ENCODE data around the gene NFATC4. TPM values are rescaled to one million over a fixed set of nuclear protein-coding genes. Genes with fewer than 3 reads are reported as not detected.

The NFATC4 gene
- total and polyA plus RNA-seq, 11 donors = 6.5 to 23.0 (median 12.5) TPM

DNA sequence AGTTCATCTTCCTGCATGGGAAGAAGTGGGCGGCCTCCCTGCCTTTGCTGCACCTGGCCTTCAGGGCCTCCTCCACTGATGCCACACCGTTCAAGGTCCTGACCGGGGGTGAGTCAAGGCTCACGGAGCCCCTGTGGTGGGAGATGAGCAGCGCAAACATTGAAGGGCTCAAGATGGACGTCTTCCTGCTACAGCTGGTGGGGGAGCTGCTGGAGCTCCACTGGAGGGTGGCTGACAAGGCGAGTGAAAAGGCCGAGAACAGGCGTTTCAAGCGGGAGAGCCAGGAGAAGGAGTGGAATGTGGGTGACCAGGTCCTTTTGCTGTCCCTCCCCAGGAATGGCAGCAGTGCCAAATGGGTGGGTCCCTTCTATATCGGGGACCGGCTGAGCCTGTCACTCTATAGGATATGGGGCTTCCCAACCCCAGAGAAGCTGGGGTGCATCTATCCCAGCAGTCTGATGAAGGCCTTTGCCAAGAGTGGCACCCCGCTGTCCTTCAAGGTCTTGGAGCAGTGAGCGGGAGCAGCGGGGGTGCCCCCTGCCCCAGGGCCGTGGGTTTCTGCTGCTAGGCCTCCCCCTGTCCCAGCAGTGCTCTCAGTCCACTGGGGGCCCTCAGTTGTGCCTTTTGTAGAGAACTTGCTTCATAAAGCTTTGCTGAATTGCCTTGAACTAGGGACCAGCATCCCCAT is 49.1 kb downstream of the NFATC4 start:
- peaks cover 0 to 13% (median 1%) of the 10 kb centered on the region in 12 donors for H3K4me1 ChIP-seq
- H3K9me3 ChIP-seq = no peaks in the 10 kb centered on the region
- intact Hi-C loops (cut with DNase I) = no loop called here
- no peaks in the 10 kb centered on the region for H3K27me3 ChIP-seq
- H3K27ac ChIP-seq = no peak overlapping the region
- H3K4me3 ChIP-seq = no peak overlapping the region
- DNase-seq (no peak), ATAC-seq (no peak)
- TF ChIP-seq CTCF (IDR thresholded peaks at IDR 0.05) = no peak
- H3K36me3 ChIP-seq = peaks cover 0 to 36% (median 23%) of the 10 kb centered on the region in 9 donors
- 69 to 83% (median 77%) methylated on average over 15 to 16 of the region's 16 CpGs for WGBS, 4 donors

GRCh38 chr14:24417832-24418491 is 50.0 kb downstream of the NFATC4 start:
- Histone ChIP-seq H3K27me3 (no peaks in the 10 kb centered on the region), H3K27ac (no peak overlapping the region), H3K36me3 (peaks cover 0 to 27% (median 21%) of the 10 kb centered on the region in 9 donors), H3K4me3 (no peak overlapping the region), H3K9me3 (no peaks in the 10 kb centered on the region), H3K4me1 (peaks cover 0 to 13% (median 3%) of the 10 kb centered on the region in 12 donors)
- WGBS, 4 donors = 70 to 88% (median 77%) methylated on average over 4 to 6 of the region's 6 CpGs
- ATAC-seq = peak in 1 of 4 donors; percentile 8
- intact Hi-C loops (cut with DNase I) = no loop called here
- no peak for DNase-seq
- TF ChIP-seq POLR2A (IDR thresholded peaks at IDR 0.05) (no peak), CTCF (IDR thresholded peaks at IDR 0.05) (no peak)

- Histone ChIP-seq H3K27ac (no peak overlapping the region), H3K36me3 (peaks cover 0 to 22% (median 16%) of the 10 kb centered on the region in 9 donors), H3K27me3 (no peaks in the 10 kb centered on the region), H3K4me1 (peaks cover 0 to 13% (median 3%) of the 10 kb centered on the region in 12 donors), H3K4me3 (no peak overlapping the region), H3K9me3 (no peaks in the 10 kb centered on the region)
- ATAC-seq (no peak), DNase-seq (peak in 1 of 5 donors; percentile 27)
- intact Hi-C loops (cut with DNase I) = no loop called here
- TF ChIP-seq CTCF (IDR thresholded peaks at IDR 0.05) (no peak), POLR2A (IDR thresholded peaks at IDR 0.05) (no peak)
- WGBS, 4 donors = 55 to 82% (median 73%) methylated on average over 5 to 6 of the region's 6 CpGs
Observed at GRCh38 chr14:24418492-24418873, 50.5 kb downstream of the NFATC4 start.

DNA sequence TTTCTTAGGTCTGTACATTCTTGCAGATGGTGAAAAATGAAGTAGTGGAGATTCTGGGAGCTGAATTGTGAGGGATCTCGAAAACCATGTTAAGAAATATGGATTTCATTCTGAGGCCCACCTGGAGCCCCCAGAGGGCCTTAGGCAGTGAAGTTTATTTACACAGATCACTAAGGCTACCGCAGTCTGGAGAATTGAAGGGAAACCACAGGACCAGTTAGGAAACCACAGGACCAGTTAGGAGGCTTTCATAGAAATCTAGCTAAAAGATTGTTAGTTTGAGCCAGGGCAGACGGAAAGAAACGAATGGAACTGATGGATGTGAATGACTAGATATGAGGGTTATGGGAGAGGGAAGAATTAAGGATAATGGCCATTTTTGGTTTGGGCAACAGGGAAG is 54.3 kb downstream of the NFATC4 start:
- 79 to 90% (median 86%) methylated on average over 4 of the region's 4 CpGs for WGBS, 4 donors
- Histone ChIP-seq H3K4me3 (no peak overlapping the region), H3K4me1 (peaks cover 0 to 34% (median 14%) of the 10 kb centered on the region in 12 donors), H3K9me3 (no peaks in the 10 kb centered on the region), H3K27me3 (no peaks in the 10 kb centered on the region), H3K27ac (no peak overlapping the region), H3K36me3 (no peaks in the 10 kb centered on the region)
- intact Hi-C loops (cut with DNase I) = no loop called here
- TF ChIP-seq POLR2A (IDR thresholded peaks at IDR 0.05) = no peak
- TF ChIP-seq CTCF (IDR thresholded peaks at IDR 0.05) = no peak
- no peak for ATAC-seq
- no peak for DNase-seq
